ENCODE data around the gene ANKFY1.
A peak's percentile ranks its signal among the peaks of the same experiment; 100 is the strongest.

Gene ANKFY1

GRCh38 chr17:4263282-4264215 lies at the start of gene ANKFY1:
Gene ANKFY1, minus strand, starts transcription at chr17:4263979. Its CDS starts 38 bp downstream, at chr17:4263941.
- DNase-seq = peak; percentile 27

GRCh38 chr17:4310354-4311060 lies 46.7 kb upstream of the ANKFY1 start:
- DNase-seq = no peak

- no peak for DNase-seq
Observed at GRCh38 chr17:4309897-4310296, 46.1 kb upstream of the ANKFY1 start.

- DNase-seq = no peak
Observed at GRCh38 chr17:4307179-4307930, 43.6 kb upstream of the ANKFY1 start.

GRCh38 chr17:4305224-4305623 lies 41.4 kb upstream of the ANKFY1 start:
- DNase-seq = no peak

- no peak for DNase-seq
Observed at GRCh38 chr17:4304417-4305027, 40.7 kb upstream of the ANKFY1 start.

GRCh38 chr17:4301066-4301465 lies 37.3 kb upstream of the ANKFY1 start:
- no peak for DNase-seq

GRCh38 chr17:4297351-4297750 lies 33.6 kb upstream of the ANKFY1 start:
- DNase-seq = no peak

GRCh38 chr17:4295686-4296085 lies 31.9 kb upstream of the ANKFY1 start:
- DNase-seq = no peak

GRCh38 chr17:4293572-4293971 lies 29.8 kb upstream of the ANKFY1 start:
- DNase-seq = no peak

- no peak for DNase-seq
Observed at GRCh38 chr17:4287710-4288109, 23.9 kb upstream of the ANKFY1 start.

GRCh38 chr17:4276514-4276913 lies 12.7 kb upstream of the ANKFY1 start:
- no peak for DNase-seq

- DNase-seq = no peak
Observed at GRCh38 chr17:4272972-4273368, 9.2 kb upstream of the ANKFY1 start.

- DNase-seq = no peak
Observed at GRCh38 chr17:4272213-4272971, 8.6 kb upstream of the ANKFY1 start.

GRCh38 chr17:4270736-4271135 lies 7.0 kb upstream of the ANKFY1 start:
- no peak for DNase-seq

- DNase-seq = no peak
Observed at GRCh38 chr17:4269915-4270314, 6.1 kb upstream of the ANKFY1 start.

GRCh38 chr17:4267402-4267801 lies 3.6 kb upstream of the ANKFY1 start:
- DNase-seq = no peak

- no peak for DNase-seq
Observed at GRCh38 chr17:4266550-4266949, 2.8 kb upstream of the ANKFY1 start.

- no peak for DNase-seq
Observed at GRCh38 chr17:4262703-4263102, 1.1 kb downstream of the ANKFY1 start.

- no peak for DNase-seq
Observed at GRCh38 chr17:4261452-4261851, 2.3 kb downstream of the ANKFY1 start.

GRCh38 chr17:4258867-4259266 lies 4.9 kb downstream of the ANKFY1 start:
- DNase-seq = no peak

- no peak for DNase-seq
Observed at GRCh38 chr17:4256952-4257351, 6.8 kb downstream of the ANKFY1 start.

All from SIG-M5 (cell line).